ENCODE results near the gene C16orf90.
"Not testable (repeated sequence)": the region's sequence is repeated elsewhere in the genome, so short reads cannot be mapped to it uniquely, and the experiment has no call there.

Gene C16orf90

GRCh38 chr16:3513892-3514583 lies 18.7 kb upstream of the C16orf90 start:
- DNase-seq: no peak

GRCh38 chr16:3511286-3512180 lies 16.2 kb upstream of the C16orf90 start:
- DNase-seq: no peak

- no peak for DNase-seq
Observed at GRCh38 chr16:3510416-3510815, 15.1 kb upstream of the C16orf90 start.

- DNase-seq: no peak
Observed at GRCh38 chr16:3509470-3509928, 14.2 kb upstream of the C16orf90 start.

DNA sequence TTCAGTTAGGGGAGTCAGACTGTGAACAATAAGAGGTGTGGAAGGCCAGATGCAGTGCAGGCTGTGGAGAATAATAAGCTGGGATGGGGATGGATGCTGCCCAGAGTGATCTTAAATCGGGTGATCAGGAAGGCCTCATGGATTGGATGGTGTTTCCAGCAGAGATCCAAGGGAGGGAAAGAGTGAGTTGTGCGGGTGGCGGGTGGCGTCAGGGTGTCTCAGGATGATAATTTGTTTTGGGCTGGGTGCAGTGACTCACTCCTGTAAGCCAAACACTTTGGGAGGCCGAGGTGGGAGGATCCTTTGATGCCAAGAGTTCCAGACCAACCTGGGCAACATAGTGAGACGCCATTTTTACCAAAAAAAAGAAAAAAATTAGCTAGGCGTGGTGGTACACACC lies 13.4 kb upstream of the C16orf90 start:
- DNase-seq: no peak

- DNase-seq: no peak
Observed at GRCh38 chr16:3503523-3503922, 8.2 kb upstream of the C16orf90 start.

- DNase-seq: no peak
Observed at GRCh38 chr16:3501783-3502400, 6.6 kb upstream of the C16orf90 start.

- DNase-seq: not testable (repeated sequence)
Observed at GRCh38 chr16:3501412-3501761, 6.1 kb upstream of the C16orf90 start.

GRCh38 chr16:3498988-3499387 lies 3.7 kb upstream of the C16orf90 start:
- no peak for DNase-seq

GRCh38 chr16:3497771-3498170 lies 2.5 kb upstream of the C16orf90 start:
- DNase-seq: no peak

- DNase-seq: no peak
Observed at GRCh38 chr16:3496386-3496785, 1.1 kb upstream of the C16orf90 start.

GRCh38 chr16:3494386-3494973 lies 809 bp downstream of the C16orf90 start:
- DNase-seq: no peak

- no peak for DNase-seq
Observed at GRCh38 chr16:3492356-3492755, 2.9 kb downstream of the C16orf90 start.

GRCh38 chr16:3490911-3491629 lies 4.2 kb downstream of the C16orf90 start:
- no peak for DNase-seq

DNA sequence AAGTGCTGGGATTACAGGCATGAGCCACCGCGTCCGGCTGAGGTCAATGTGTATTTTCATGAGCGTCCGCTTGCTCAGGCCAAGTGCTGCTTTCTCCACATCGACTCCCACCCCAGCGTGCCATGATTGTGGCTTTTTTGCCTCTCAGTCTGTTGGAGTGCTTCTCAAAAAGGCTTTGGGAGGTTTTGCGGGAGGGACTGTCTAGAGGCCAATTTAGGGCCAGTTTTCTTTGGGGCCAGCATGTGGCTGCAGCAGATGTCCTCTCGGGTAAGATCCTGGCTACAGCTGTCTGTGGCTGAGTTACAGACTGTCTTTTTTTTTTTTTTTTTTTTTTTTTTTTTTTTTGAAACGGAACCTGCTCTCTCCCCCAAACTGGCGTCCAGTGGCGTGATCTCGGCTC lies 6.5 kb downstream of the C16orf90 start:
- DNase-seq: no peak

DNA sequence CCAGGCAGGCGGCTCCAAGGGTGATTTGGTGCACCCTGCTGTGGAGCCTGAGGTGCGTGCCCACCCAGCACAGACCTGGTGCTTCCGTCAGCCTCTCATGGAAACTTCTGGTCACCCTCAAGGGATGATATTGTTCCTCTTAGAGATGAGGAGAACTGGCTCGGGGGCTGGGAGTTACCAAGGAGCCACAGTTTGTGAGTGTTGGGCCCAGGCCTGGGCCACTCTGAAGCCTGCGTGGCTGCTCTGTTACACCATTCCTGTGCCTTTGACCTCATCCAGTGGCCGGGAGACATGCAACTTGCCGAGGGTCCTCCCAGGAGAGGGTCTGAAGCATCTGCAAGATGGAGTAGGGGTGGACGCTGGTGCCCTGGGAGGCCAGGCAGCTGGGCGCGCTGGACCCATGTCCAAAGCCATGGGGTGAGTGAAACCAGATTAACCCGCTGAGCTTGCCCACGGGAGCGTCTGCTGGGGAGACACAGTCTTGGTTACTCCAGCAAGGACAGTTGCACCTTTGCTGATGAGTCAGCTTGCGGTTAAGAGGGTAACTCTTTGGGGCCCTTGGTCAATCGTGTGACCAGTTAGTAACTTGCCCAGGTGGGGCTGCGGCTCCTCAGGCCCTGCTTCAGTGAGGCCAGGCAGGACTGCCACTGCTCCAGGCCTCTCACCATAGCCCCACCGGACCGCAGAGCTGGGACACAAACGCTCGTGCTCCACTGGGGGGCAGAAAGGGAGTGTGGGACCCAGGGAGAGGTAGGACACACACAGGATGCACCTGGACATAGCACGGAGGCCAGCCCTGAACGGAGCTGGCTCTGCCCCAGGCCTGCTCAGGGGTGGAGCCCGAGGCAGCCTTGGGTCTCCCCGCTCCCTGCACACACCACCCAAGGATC lies 7.5 kb downstream of the C16orf90 start:
- DNase-seq: no peak

- no peak for DNase-seq
Observed at GRCh38 chr16:3486506-3487215, 8.6 kb downstream of the C16orf90 start.

- DNase-seq: no peak
Observed at GRCh38 chr16:3485821-3486505, 9.3 kb downstream of the C16orf90 start.
